GM19035 (cell line): ENCODE data around the gene NAA10.

Source experiments
- ATAC-seq: cut with Tn5 transposase; IDR thresholded peaks from one replicate; pipeline ENCODE4 v1.9.1; 2021; ENCODE audit not compliant: unreplicated experiment

The NAA10 gene

DNA sequence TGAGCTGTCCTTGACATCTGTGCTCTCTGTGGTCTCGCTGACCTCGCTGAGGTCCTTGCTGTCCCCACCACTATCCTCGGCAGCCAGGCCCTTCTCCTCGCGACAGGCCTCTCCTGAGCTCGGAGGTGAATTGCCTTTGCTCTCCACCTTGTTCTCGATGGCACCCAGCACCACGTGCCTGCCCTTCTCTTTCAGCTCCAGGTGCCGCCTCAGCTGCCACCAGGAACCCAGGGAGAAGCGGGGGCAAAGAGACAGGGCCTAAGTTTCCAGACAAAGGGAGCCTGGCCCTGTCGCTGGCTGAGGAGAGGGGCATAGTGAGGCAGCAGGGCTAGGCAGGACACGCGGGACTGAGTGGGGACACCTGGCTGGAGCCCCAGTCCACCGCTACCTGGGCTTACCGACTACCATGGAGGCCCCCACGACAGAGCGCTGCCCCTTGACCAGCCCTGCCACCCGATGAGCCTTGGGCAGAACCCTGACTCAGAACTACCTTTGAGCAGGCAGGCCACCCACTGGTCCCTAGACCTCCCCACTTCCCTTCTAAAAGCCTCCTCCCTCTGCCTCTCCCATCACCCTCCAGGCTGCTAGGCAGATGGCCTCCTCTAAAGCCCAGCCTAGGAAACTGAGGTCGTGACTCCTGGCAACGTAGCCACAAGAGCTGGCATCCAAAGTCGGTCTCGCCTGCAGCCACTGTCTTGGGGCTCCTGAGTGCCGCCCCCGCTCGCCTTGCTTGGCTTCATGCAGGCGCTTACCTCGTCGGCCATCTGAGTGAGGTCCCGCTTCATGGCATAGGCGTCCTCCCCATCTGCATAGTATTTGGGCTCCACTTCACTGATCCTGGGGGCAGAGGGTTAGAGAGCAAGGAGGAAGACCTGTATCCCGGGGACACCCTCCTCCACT is 4.6 kb downstream of the NAA10 start:
- ATAC-seq: no peak

DNA sequence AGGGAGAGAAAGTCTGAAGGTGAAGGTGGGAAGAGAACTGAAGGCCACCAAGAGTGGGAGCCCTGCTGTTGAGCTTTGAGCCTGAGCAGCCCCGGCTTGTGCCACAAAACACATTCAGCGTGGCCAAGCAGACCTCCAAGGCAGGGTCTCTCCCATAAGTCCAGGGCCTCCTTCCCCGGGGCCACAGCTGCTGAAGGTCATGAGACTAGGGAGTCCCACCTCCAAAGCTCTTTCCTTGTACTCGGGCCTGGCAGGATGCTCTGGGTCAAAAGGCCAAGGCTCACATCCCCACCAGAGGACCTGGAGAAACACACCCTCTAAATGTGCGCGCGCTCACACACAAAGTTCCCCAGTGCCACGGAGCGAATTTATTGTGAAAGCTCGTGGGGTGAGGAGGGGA is 5.3 kb downstream of the NAA10 start:
- ATAC-seq: no peak

DNA sequence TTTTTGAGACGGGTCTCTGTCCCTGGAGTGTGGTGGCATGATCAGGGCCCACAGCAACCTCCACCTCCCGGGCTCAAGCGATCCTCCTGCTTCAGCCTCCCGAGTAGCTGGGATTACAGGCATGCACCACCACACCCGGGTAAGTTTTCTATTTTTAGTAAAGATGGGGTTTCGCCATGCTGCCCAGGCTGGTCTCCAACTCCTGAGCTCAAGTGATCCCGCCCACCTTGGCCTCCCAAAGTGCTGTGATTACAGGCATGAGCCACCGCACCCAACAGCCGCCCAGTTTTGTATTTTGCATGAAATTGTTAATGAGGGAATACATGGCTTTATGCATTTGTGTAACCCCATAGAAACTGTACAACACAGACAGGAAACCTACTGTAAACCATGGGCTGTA is 6.0 kb downstream of the NAA10 start:
- ATAC-seq: no peak

DNA sequence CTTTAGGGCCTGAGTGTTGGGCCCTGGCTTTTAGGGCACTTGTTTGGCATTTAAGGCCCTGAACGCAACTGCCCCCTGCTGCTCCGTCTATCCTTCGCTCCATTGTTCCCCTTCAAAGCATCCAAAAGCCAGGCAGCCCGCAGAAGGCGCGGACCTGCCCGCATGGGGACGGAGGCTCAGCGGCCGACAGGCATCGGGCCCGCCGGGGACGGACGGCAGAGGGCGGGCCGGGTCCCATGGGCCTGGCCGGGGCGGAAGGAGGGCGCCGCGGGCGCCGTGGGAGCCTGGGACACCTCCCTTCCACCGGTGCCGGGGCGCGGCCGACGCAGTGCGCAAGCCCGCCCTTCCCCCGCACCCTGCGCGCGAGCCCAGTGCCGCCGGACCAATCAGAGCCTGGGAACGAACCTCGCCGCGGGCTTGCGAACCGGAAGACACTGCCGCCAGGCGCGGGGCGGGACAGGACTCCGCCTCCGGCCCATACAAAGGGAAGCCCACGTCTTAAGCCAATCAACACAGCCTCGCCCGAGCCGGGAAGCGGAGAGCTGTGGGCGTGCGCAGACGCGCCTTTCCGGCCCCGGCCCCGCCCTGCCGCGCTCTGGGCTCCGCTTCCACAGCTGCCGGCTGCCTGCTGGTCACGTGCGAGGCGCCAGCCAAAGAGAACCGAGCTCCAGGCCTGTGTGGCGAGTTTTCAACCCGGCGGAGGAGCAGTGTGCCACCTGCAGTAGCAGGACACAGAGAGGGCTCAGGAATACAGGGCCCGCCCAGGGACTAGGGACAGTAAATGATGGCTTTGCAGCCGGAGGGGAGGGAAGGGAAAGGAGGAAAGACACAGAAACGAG is 6.7 kb downstream of the NAA10 start:
- peak; percentile 68 for ATAC-seq

DNA sequence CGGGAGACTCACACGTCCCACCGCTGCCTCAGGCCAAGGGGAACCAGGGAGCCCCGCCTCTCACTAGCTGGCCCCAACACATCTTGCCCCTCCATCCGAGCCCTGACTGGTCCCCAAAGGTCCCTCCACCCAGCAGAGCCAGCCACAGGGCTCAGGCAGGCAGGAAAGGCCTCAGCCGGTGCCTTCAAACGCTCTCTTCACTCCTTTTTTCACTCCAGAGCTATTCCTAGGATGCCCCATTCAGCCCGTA is 7.2 kb downstream of the NAA10 start:
- ATAC-seq: no peak

DNA sequence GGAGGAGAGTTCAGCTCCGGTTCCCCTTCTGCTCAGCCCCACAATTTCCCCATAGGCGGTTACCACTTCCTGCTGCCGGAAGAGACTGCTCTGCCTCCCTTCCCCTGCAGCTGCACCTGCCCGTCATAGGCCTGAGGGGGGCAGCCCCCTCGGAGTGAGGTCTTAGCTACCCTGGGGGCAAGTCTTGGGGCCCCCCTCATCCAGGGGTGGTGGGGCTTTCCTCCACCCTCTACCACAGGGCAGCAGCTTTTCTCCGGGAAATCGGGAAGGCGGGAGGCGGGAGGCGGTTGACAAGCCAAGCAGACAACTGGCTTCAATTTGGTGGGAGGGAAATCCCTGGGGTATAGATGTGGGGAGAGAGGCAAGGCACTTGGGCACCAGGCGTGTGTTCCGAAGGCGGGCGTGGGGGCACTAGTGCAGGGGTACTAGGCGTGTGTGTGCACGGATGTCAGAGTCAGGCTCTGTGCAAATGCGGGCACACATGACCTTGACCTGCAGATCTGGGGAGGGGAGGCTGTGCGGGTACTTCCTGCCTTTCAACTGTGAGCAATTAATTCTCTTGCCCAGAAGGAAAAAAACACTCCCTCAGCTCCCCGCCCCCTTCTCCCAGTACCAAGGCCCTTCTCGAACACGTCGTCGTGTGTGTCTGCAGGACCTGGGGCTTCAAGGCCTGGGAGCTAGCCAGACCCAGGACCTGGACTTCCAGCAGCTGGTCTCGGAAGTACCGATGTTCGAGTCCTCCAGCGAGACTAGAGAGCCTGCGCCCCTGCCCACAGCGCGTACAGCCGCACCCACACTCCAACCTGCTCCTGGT is 7.8 kb downstream of the NAA10 start:
- peak; percentile 36 for ATAC-seq

DNA sequence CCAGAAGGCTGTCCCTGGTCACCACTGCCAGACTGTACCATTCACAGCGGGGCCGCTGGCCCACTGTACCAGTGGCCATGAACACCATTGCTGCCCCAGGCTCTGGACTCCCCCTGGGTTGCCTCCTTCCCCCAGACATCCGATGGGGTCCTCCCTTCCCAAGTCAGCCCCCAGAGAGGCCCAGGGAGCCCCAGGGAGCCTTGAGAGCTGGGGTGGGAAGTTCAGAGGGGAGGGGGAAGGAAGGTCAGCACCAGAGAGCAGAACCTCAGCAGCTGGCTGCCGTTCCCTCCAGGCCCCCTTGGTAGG is 8.3 kb downstream of the NAA10 start:
- ATAC-seq: no peak

DNA sequence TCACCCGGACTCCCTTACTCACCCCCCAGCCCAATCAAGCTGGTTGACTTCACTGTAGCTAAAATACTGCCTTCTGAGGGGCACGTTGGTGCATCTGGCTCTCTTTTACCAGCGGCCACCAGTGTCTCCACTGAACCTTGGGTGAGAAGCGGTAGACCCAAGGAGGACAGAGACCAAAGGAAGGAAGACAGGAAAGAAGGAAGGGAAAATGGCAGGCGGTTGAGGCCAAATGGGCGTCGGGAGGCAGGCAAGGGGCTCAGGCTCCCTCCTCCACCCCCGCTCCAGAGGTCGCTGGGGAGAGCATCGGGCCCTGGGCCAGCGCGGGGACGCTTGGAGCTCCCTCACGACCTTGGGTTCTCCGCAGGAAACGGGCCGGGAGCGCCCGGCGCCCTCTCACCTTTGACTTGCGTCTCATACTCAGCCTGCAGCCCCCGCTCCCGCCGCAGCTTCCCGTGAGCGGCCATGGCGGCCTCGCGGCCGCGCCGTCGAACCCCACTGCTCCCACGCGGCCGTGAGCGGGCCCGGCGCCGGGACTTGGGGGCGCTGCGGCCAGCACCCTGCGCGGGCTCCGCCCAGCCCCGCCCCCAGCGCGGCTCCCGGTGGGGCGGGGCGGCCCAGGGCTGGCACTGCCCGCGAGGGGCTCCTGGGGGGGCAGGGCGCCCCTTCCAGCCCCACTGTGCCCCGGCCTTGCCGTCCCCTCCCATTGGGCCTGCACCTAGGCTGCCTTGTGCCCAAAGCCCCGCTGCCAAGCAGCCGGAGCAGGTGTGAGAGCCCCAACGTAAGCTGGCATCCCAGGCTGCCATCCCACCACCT is 8.9 kb downstream of the NAA10 start, which contains the start of gene ARHGAP4:
TSS of gene ARHGAP4 (minus strand) at position 526 of the 813 bp plus-strand sequence. CDS start at position 464, 62 bp downstream.
- ATAC-seq: no peak

DNA sequence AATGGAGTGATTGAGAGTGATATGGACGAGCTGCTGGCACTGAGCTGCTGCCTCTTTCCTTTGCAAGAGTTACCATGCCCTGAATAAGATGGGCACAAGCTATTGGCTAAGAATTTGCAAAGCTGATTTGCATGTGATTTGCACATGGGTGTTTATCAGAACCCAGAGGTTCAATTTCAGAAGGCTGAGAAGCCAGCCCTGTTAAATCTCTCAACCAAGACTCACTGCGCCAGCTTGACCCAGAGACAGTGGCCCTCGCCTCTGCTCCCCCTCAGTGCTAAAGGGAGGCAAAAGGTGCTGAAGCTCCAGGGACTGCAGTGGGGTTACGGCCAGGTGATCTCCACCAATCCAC is 9.5 kb downstream of the NAA10 start:
- no peak for ATAC-seq

DNA sequence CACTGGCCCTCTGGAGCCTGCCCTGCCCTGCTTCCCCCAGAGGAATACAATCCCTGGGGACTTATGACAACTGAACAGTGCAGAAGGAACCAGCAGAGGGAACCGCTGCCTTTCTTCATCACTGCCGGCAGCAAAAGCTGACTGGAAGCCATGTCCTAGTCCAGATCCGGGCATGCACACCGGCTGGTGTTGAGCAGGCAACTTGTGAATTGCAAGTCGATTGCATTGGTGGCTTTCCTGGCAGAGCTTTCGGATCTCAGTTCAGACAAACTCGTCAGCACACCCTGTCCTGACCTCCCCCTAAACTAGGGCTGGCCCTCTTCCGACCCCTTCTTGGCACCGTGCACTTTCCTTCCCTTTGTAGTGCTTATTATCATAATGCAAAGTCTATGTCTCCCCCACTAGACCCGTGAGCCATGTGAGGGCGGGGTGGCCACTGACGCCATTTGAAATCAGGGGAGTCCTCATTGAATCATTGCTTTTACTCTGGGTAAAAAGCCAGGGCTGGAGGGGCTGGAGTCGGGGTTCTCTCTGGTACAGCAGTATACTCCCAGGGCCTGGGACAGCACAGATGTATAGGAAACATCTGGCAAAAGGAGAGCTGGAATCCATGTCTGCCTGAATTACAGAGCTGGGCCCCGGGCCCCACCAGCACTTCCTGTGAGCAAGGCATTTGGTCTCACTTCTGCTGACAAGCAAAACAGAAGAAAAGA is 10.5 kb downstream of the NAA10 start:
- no peak for ATAC-seq

DNA sequence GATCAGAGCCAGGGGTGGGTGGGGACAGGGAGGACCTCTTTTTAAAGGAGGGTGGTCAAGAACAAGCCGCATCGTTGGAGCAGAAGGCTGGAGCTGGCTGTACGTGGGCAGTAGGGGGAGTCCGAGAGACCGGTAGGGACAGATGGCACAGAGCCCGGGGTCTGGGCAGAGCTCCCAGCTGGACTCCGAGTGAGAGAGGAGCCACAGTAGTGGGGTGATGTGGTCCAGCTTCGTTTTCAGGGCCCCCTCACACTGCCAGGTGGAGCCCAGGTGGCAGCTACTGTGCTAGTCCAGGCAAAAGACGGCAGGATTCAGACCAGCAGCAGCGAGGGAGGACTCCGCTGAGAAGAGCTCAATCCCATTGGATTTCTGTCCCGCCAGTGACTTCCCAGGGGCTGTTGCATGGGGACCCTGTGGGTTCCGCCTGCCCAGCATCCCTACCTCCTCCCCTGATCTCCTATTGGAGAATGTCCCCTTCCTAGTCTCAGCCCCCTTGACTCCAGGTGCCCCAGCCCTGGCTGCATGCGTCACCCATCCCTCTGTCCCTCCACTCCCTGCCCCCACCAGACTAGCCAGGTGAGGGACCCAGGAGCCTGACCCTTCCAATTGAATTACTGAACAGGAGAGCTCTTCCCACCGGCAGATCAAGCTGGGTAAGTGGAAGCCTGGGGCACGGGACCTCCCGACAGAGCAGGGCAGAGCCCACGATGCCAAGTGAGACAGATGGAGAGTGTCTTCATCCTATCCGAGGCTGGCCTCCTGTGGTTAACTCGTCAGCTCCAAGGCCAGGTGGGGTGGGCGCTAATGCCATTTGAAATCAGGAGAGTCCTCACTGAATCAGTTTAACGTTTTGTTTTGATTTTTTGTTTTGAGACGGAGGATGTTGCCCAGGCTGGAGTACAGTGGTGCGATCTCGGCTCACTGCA is 11.6 kb downstream of the NAA10 start:
- no peak for ATAC-seq

DNA sequence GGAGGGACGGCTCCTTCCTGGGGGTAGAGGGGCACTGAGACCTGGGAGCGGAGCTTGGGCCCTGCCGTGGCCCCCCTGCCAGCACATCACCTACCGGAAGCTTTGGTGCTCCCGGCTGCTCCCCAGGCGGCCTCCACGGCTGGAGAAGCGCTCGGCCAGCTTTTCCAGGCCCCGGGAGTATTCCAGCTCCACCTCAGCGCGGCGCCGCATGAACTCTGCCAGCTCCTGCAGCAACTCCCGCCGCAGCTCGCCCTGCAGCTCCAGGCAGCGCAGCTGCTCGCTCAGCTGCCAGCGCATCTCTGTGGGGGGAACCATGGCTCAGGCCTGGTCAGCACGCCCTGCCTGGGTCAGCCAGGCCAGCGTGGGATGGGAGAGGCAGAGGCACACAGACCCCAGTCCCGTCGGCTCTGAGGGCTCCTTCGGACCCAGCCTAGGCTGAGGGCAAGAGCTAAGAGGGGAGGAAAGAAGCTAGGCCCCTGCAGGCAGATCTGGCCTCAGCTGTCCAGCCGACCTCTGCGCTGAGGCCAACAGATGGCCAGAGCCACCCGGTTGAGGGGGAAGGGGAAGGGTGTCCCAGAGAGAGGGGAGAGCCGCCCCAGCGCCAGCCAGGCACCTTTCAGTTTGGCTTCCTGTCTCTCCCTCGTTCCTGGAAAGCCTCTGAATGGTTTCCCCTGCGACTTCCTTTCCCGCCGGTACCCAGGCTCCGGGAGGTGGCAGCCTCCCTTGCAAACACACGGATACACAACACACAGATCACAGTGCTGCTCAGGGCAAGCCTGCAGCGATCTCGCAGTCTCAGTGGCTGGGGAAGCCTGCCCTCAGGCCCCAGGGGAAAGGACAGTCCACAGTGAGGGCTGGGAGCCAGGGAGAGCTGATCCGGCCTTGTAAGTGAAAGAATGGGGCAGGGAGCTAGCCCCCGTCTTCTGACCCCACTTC is 13.1 kb downstream of the NAA10 start:
- ATAC-seq: no peak

DNA sequence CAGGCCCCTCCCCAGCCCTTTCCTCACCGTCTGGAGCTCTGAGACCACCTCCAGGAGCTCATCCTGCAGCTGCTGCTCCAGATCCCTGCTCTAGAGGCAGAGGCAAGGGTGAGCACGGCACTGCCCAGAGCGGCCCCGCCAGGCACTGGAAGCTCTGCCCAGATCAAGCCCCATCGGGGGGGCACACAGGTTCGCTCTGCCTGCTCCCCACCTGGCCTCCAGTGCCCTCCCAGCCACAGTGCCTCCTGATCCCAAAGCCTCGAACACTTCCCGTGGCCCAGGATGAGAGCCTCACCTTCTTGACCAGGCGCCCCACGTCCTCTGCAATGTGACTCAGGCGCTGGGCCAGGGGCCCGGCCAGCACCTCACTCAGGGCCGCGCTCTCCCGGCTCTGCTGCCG is 13.8 kb downstream of the NAA10 start:
- no peak for ATAC-seq

DNA sequence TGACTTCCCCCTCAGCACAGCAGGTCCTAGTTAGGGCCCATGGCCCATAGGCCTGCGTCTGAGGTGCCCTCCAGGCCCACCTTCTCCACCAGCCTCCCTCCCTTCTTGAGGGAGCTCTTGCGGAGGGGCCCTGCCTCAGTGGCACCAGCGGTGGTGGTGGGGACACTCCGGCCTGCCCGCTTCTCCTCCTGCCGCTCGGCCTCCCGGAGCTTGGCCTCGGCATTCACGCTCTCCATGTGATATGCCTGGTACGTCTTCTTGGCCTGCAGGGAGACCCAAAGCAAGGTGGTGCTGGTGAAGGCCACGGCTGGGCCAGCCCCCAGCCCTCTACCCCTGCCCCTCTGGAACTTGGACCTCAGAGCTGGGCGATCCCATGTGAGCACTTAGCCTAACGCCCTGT is 14.3 kb downstream of the NAA10 start:
- ATAC-seq: no peak

DNA sequence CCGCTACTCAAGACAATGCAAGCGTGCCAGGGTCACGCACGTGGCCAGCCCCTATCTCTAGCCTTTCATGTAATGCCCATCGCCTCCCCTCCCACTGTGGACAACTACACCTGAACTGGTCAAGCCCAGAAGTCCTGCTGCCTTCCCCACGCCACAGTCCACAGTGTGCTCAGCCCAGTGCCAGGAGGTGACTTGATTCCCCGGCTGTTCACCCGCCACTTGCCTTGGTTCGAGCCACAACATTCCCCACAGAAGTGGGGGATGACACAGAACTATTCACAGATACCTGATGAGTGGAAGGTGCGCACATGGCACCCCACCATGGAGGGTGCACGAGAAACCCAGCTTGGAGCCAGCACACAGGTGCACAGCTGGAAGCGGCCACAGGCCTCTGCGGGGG is 15.6 kb downstream of the NAA10 start:
- ATAC-seq: no peak

DNA sequence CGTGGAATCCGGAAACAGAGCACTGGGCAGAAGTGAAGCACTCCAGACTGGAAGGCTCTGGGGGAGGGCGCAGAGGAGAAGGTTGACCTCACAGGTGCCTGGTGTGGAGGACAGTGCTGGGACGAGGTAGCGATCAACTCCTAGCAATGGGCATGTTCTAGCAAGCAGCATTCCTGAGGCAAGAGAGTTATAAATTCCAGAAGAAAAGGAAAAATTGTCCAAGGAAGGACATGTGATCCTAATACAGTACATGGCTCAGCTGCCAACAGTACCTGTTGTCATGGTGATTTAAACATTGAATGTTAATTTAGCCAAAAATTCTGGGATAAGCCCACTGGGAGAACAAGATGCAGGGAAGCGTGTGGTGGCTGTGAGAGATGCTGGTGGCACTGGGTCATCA is 17.0 kb downstream of the NAA10 start:
- no peak for ATAC-seq

DNA sequence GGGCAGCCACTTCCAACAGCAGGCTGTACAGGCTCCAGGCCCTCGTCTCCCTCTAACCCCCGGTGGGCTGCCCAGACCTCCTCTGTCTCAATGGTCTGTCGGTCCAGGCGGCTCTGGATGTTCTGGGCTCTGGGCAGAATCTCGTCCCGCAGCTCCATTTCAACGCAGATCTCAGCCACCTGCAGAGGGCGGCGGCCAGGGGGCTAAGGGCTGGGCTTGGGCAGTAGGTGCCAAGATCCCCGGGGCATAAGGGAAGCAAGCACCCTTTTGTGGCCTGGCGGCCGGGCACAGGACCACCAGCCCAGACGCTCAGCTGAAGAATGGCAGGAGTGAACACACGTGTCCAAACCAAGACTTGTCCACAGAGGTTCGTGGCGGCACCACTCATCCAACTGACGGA is 21.1 kb downstream of the NAA10 start:
- no peak for ATAC-seq

DNA sequence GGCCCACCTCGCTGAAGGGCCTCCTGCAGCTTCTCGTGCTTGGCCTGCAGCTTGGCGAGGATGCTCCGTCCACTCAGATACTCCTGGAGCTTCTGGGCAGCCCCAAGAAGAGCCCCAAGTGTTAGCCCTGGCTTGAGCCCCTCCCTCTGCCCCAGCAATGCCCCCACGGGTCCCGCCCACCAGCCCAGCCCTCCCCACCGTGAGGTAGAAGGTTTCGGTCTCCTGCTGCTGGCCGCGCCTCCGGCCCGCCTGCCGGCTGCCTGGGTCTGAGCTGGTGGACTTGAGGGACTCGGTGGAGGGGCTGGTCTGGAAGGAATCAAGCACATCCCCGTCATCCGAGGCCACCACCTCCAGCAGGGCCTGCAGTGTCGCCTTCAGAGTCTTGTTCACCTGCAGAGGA is 21.6 kb downstream of the NAA10 start:
- ATAC-seq: no peak
